CD4-positive, alpha-beta T cell treated with Interleukin-1 beta for 1 hour (primary cell): ENCODE results near the gene KCNT1.

Experiments used
- DNase-seq, 2 donors: peaks; one replicate each; pipeline ENCODE4 v3.0.0-alpha.2; 2020 to 2022

KCNT1 gene

DNA sequence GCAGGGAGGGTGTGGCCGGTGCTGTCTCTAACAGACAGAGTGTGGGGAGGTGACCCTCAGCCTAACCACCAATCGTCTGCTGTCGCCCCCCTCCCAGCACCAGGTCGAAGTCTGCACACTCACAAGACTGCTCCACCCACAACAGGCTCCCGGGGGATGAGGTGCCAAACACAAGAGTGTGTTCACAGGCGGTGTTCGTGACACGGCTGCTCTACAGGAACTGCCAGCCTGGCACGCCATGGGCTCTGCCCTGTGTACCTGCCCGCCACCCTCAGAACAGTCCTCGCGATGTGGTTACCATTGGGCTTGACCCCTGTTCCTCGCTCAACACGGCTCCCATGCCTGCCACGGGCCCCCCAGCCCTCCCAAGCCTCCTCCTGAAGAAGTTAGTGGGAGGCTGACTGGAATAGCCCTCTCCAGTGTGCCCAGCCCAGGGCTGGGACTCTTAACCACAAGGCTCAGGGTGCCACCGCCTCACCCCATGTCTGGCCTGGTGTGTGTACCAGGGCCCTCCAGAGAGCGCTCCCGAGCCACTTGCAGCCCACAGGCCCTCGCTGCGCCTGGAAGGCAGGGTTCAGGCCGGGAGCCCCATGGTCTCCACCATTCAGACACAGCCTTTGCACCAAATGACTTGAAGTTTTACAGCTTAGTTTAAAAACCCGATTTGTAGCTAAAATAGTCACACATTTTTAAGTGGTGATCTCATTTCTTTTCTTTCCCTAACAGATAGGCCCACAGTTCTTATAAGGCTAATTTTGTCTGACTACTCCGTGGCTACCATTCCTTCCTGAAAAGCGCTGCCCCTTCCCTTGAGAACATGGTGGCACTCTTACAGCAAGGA lies 102.8 kb downstream of the KCNT1 start:
- no peak for DNase-seq

GRCh38 chr9:135805422-135806022 lies 103.5 kb downstream of the KCNT1 start:
- no peak for DNase-seq

- no peak for DNase-seq
Observed at GRCh38 chr9:135809166-135809565, 107.2 kb downstream of the KCNT1 start.

DNA sequence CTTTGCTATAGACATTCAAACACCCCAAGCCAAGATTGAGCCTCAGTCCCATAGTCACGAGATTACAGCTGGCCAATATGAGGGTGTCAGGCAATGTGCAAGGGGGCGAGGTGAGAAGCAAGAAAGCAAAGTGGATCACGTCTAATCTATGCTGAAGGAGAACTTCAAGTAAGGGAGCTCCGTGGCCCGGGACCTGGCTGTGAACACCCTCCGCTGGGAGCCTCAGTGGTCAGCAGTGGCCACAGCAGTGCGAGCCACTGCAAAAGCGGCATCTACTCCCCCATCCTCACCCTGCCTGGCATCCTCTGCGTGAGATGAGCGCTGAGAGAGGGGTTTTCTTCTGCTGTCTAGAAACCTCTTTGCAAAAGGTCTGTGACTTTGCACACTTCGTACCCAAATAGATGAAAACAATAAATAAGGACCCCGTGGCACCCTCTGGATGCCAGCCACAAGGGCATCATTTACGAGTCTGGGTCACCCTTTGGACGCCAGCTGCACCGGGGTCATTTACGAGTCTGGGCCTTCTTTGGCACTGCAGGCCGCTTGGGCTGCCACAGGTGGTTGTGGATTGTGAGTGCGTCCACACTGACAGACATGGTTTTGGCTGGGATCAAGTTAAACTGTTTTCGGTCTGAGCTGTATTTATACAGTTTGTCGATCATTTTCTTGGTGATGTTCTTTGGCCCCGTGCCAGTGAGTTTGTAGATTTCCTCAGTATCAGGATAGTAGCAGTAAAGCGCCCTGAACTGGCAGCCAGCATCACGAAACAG lies 109.0 kb downstream of the KCNT1 start:
- DNase-seq = no peak

GRCh38 chr9:135811801-135812200 lies 109.8 kb downstream of the KCNT1 start:
- DNase-seq = no peak

GRCh38 chr9:135812961-135813360 lies 111.0 kb downstream of the KCNT1 start:
- DNase-seq = no peak

GRCh38 chr9:135813671-135814290 lies 111.8 kb downstream of the KCNT1 start:
- DNase-seq = no peak

DNA sequence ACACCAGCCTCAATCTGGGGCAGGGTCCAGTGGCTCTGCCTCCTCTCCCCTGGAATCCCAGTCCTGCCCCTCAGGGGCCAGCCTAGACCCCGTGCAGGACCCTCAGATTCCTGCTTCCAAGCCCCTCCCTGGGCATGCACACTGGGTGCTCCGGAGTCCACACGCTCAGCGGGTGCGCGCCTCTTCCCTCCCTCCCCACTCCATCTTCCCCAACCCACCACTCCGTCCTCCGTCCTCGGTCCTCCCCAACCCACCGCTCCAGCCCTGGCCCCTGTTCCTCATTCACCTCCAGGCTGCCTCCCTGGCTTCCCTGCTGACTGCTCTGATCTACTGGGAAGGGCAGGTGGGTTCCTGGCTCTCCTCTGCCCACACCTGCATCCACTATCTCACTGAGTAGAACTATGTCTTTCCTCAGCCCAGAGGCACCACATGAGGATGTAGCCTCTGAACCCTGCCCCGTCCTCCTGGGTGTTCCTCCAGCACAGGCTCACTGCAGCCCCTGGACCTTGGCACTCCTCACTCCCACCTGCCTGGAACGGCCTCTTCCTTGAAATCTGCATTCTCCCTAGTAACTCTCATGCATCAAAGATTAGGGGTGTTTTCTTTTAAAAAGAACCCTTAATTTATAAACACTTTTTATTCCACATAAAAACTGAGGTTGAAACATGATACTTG lies 112.6 kb downstream of the KCNT1 start:
- no peak for DNase-seq

DNA sequence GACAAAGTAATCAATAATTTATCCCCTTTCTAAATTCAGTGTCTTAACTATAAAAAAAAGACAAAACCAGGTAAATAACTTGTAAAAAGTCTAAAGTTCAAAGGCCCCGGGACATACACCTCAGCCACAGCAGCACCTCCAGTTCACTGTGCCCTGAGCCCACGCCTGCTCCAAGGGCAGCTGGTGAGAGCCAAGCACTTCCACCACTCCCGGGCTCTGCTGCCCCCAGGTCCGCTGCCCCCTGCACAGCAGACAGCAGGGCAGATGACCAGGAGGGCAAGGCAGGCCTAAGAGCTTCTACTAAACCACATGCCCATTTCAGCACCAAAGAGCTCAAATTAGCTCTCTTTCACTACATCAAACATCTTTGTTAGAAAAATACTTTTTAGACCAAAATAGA lies 113.4 kb downstream of the KCNT1 start:
- DNase-seq = no peak

DNA sequence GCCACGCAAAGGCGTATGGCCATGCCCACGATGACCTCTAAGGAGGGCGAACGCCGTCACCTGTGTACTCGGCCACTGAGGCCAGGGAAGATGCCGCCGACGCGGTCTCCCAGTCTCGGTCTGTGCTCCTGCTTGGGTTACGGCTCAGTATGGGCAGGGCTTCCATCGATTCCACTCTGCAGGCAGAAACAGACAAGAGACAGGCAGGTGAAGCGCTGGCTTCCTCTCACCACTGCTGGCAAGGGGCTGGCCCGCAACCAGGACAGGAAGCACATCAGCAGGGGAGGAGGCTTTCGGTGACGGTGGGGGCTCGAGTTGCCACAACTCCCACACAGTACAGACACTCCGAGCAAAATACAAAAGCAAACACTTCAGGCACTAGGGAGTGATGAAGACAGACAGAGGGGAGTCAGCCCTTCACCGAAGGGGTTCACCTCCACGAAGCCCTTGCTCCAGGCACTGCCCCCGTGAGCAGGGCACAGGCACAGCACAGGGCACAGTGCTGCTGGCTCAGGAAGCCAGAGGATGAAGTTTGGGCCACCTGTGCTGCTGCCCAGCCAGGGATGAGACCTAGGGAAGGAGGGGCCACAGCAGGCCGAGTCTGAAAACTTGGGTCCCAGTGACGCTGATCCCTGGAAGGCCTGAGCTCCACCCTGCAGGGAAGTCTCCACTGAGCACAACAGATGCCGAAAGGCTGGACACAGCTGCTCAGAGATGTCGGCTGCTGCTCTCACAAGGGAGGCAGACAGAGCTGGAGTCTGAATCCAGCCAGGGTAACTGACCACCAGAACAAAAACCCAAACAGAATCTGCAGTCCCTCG lies 114.1 kb downstream of the KCNT1 start:
- no peak for DNase-seq

DNA sequence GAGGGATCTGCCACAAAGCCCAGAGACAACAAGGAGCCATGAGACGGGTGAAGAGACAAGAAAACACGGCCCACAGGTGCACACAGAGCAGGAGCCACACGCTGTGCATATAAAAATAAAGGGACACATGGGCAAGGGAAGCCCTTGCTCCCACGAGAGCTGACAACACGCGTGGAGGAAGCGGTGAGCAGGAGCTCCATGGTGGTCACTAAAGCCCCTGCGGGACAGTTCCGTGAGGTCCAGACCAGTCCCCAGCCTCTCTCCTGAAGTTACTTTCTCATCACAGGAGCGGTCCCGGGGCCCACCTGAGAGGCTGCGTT lies 114.6 kb downstream of the KCNT1 start:
- DNase-seq = no peak

GRCh38 chr9:135817951-135818717 lies 116.1 kb downstream of the KCNT1 start:
- DNase-seq = no peak

DNA sequence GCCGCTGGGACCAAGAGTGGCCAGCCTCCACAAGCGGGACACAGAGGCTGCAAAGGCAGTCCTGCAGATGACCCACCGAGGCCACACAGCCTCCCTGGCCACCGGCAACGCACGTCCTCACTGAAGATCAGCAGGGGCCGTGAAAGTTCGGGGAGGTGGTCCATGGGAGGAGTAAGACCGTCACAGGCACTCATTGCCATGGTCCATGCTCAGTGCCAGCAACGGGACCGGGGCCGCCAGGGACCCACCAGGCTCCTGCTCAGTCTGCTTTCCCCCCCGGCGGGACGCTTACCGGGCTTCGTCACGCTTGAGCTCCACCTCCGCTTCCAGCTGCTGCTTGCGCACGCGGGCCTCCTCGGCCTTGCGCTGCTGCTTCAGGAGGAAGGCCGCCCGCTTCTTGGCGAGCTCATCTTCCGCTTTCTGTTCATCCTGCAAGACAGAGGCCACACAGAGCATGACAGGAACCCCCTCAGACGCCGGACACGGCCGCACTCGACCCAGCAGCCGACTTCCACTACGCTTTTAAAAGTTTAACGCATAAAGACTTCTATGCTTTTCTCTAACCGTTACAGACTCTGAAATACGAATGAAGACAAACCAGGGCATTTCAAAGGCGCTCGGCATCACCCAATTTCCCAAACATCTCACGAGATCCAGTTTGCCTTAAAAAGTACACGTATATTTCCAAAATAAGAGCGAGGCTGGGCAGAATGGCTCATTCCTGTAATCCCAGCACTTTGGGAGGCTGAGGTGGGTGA lies 116.9 kb downstream of the KCNT1 start:
- DNase-seq = no peak

DNA sequence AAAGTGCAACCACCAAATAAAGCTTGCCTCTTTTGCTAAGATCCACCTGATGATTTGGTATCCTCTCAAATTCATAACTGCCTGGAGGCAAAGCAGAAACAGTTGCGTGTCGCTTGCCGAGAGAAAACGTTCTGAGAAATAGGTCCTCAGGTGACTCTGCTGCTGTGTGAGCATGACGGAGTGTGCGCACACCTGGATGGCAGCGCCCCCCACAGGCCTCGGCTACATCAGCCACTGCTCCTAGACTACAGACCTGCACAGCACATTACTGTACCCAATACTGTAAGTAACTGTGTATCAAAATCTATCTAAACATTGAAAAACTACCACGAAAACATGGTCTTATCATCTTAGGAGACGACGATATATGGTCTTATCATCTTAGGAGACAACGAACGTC lies 117.9 kb downstream of the KCNT1 start:
- no peak for DNase-seq

- no peak for DNase-seq
Observed at GRCh38 chr9:135820661-135821060, 118.7 kb downstream of the KCNT1 start.

- DNase-seq = no peak
Observed at GRCh38 chr9:135821116-135821515, 119.1 kb downstream of the KCNT1 start.

DNA sequence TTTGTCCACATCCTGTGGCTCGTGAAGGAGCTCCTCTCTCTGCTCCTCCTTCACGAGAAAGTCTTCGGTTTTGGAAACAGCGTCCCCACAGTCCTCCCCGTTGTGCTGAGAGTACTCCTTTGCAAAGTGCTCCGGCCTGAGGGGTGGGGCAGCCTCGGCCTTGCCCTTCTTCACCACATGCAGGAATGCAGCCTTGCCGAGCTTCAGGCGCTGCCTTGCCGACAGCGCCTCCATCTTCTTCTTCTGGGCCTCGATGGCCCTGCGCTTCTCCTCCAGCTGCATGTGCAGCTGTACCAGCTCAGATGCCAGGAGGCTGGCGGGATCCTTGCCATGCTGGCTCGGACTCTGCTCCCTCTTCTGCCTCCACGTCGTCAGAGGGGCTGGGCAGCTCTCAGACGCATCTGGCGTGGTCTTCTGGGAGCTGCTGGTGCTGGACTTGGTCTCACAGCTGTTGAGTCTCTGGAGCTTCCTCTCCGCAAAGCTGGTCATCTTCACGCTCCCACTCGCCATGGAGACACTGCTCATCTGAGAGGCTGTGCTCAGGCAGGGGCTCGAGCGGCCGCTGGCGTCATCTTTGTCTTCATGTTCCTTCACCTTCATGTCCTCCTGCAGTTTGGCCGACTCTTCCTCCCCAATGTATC lies 119.9 kb downstream of the KCNT1 start:
- DNase-seq = no peak

GRCh38 chr9:135822374-135822755 lies 120.4 kb downstream of the KCNT1 start:
- DNase-seq = no peak

DNA sequence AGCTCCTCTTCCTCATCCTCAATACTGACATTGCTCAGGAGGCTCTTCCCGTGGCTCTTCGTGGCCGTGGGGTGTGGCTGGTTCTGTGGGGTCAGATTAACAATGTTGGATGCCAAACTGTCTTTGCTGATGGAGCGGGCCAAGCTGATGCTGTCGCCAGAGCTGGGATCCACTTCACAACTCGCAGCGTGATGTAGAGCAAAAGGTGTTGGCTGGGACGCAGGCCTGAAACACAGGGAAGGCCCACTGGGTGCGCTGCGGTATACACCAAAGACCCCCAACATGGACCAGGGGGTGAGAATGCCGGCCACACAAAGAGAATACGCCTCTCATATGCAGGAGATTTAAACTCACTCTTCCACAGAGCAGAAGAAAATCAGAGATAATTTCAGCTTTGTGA lies 121.1 kb downstream of the KCNT1 start:
- no peak for DNase-seq
